NCI-H526 (cell line): ENCODE results near the gene PSPC1.
A peak's percentile ranks its signal among the peaks of the same experiment; 100 is the strongest.
"Not testable (repeated sequence)": the region's sequence is repeated elsewhere in the genome, so short reads cannot be mapped to it uniquely, and the experiment has no call there.

Source experiments
- DNase-seq, 2 experiments: peaks; one replicate each; lab custom pipeline; 2025; lab: John Stamatoyannopoulos, UW

Gene PSPC1

DNA sequence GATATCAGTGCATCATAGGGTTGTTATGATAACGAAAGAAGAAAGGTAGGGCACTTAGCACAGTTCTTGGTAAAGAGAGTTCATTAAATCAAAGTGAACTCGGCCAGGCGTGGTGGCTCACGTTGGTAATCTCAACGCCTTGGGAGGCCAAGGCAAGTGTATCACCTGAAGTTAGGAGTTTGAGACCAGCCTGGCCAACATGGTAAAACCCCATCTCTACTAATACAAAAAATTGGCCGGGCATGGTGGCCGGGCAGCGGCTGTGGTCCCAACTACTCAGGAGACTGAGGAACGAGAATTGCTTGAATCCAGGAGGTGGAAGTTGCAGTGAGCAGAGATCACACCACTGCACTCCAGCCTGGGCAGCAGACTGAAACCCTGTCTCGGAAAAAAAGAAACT lies 19.1 kb downstream of the PSPC1 start:
- DNase-seq, result no peak

DNA sequence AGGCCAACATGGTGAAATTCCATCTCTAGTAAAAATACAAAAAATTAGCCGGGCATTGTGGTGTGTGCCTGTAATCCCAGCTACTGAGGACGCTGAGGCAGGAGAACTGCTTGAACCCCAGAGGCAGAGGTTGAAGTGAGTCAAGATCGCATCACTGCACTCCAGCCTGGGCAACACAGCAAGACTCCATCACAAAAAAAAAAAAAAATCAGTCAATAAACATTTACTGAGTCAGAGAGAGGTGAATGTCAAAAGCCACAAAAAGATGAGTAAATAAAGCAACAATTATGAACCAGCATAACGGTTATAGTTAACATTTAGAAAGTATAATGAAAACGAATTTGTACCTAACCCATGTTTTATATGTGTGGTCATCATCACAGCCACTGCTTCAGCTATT lies 23.1 kb downstream of the PSPC1 start:
- no peak for DNase-seq

DNA sequence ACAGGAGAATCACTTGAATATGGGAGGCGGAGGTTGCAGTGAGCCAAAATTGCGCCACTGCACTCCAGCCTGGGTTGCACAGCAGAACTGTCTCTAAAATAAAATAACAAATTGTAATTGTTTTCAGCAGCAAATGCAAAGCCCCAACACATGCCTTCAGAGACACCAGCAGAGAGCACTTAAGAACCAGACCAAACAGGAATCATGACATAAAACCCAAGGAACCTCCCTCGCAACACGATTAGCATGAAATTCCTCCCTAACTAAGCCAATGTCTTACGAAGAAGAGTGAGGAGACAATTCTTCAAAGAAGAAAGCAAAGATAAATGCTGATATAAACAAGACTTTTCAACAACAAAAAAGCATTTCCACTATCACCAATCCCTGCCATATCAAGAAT lies 40.1 kb downstream of the PSPC1 start:
- DNase-seq, result no peak

DNA sequence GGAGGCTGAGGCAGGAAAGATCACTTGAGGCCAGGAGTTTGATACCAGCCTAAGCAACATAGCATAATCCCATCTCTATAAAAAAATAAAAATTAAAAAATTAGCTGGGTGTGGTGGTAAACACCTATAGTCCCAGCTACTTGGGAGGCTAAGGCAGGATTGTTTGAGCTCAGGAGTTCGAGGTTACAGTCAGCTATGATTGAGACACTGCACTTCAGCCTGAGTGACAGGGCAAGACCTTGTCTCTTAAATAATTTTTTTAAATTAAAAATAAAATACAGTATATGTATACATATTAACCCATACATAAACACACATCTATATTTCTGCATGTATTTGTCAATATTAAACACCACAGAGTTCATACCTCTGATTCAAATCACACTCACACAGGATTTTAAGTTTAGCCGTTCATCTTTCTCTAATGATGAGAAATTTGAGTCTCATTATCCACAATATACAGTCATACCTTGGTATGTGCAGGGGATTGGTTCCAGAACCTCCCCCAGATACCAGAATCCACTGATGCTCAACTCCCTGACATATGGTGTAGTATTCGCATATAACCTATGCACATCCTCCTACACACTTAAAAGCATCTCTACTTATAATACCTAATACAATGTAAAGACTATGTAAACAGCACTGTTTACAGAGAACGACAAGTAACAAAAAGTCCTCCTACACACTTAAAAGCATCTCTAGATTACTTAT lies 44.7 kb downstream of the PSPC1 start:
- DNase-seq, result no peak

DNA sequence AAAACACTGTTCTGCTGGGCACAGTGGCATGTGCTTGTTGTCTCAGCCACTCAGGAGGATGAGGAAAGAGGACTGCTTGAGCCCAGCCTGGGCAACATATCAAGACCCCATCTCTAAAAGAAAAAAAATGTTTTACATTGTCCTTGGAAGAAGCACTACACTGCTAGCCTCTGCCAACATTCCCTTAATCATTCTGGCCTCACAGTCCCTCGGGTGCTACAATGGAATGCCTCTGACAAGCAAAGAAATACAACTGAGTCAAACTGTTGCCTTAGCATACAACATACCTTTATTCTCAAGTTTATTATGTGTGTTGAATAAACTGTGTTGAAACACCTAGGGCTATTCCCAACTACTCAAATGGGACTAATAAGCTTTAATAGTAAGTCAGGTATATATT lies 56.1 kb downstream of the PSPC1 start:
- no peak for DNase-seq

DNA sequence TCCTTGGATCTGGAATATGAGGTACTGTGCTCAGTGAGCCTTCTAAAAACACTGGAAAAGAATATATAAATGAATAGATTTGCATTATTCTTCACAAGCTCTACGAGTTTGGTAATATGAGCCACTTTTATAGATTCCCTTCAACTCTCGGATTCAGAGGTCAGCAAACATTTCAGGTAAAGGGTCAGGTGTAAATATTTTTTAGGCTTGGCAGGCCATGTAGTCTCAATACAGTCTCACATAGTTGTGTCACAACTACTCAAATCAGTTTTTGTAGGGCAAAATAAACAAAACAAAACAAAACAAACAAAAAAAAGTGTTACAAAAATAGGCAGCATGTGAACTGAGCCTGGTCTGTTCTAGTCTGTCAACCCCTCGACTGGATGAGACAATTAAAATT lies 57.4 kb downstream of the PSPC1 start:
- DNase-seq, result no peak

DNA sequence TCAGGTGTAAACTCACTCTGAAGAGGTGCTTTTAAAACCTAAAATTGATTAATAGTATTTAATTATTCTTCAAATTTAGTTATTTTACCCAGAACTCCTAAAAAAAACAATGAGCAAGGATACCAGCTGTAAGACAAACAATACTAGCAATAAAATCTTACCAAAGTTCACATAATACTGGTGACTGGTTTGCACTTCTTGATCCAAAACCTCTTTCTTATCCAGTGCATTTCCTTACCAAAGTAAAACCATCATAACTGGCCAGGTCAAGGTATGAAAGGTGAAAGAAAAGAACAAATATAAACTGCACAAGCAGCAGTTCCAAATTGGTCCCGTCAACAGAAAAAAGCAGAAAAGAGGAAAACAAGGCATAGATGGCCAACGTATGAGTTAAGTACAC lies 62.7 kb downstream of the PSPC1 start:
- DNase-seq, result no peak

DNA sequence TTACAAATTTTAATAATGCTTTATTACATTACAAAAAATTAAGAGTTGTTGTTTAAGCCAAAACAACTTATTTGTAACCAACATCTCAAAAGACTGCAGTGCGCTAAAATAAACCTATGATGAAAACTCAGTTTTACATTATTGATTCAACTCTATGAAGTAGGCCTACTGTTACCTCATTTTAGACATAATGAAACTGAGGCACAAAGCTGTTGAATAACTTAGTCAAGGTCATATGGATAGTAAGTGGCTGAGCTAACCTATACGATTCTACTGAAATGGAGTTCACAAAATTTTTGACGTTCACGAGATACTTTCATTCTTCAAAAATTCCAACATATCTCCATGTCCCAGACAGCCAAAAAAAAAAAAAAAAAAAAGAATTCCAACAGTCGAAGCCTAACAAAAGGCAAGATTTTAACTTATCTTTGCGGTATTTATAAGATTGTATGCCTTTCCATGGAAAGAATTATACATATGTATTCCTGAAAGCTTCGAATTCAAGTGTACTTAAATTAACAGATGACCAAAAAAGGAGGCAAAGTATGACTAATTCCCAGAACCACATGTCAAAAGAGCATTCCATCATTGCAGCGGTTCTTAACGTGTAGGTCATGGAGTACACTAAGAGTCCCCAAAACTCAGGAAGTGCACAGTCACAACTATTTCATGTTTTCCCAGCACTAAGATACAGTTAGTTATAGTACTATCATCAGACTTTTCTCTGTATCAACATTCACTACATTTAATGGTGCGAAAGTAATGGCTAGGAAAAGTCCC lies 69.4 kb downstream of the PSPC1 start:
- no peak for DNase-seq

DNA sequence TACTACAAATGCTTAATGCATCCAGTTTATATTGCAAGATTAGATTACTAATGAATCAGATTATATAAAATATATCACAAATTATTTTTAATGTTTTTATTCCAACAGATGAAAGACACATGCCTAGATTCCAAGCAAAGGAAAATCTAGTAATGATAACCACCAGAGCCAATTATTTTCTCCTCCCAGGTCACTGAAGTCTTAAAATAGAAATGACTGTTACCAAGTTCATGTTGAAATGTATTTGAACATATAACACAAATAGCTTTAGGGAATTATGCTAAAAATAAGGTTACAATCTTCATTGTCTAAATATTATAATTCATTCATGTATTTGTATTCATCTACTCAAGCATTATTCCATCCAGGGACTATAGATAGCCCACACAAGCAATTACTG lies 73.0 kb downstream of the PSPC1 start:
- not testable (repeated sequence) for DNase-seq

DNA sequence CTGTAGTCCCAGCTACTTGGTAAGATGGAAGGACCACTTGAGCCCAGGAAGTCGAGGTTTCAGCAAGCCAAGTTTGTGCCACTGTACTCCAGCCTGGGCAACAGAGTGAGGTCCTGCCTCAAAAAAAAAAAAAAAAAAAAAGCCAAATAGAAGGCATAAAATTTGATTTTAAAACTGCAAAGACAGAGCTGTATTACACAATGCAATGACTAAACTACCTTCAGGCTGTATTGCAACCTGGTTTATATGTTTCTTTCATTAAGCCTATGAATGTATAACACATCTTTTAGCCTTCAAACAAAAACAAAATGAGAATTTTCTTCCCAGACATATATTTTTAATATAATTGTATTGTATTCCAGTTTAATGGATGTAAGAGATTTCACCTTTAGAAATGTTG lies 73.7 kb downstream of the PSPC1 start:
- DNase-seq, result not testable (repeated sequence)

DNA sequence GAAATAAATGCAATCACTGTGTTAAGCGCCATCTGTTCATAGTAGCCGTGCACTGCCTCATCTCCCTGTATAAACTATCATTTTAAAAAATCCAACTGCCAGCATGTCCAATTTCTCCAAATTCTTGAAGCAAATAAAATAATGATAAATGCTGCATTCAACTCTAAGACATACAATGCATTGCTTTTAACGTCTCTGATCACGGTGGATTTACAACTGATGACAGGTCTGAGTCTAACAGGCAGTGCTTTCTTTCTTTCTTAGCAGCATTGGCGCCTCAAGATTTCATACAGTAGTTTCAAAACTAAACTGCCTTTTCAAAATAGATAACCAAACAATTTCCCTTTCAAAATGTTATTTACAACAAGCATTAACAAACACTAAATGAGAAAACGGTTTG lies 78.5 kb downstream of the PSPC1 start:
- DNase-seq, result not testable (repeated sequence)

DNA sequence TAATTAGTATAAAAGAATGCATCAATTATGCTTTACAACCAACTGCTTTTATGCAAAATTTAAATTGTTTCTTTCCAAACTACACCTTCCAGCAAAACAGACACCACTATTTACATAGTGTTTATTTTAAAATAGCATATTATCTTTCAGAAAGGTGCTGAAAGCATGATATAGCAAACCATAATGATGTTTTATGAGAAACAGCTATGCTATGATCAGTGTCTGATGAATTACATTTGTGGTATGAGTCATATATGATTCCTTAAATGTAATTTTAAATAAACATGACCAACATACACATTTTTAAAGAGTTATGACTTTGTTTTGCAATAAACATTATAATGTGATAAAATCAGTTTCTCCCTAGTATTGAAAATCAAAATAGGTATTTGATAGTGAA lies 81.1 kb downstream of the PSPC1 start:
- peak in 1 of 2 experiments; percentile 10 for DNase-seq

DNA sequence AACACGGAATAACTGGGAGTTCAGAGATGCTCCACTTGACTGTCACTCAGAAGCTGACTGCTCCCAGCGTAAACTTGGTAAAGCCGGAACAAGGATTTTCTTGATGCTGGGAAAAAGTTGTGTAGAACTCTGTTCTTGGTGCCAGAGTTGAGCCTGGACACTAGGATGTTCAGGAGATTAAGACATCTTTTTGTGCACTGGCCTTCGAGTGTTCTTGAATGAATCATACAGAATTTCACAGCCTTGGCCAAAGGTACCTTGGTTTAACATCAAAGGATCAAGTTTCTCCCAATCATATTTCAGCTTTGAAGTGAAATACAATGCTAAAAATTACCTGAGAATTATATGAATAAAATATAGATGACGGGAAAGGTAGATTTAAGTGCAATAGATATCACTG lies 81.8 kb downstream of the PSPC1 start:
- DNase-seq, result not testable (repeated sequence)

DNA sequence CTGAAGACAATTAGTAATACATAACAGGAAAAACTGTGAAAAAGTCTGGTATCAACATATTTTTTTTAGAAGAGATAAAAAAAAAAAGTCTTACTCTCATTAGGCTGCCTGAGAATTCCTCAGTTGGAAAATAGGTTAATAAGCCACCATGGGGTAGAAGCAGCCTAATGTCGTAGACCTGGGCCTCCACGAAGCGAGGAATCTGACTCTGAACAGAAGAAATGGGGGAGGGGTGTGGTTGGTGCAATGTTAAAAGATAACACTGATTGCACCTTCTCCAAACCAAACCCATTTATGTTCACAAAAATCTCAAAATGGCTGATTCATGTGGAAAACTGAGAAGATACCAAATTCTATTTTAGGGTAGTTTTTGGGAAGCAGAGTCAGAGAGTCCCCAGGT lies 86.9 kb downstream of the PSPC1 start:
- DNase-seq, result no peak

DNA sequence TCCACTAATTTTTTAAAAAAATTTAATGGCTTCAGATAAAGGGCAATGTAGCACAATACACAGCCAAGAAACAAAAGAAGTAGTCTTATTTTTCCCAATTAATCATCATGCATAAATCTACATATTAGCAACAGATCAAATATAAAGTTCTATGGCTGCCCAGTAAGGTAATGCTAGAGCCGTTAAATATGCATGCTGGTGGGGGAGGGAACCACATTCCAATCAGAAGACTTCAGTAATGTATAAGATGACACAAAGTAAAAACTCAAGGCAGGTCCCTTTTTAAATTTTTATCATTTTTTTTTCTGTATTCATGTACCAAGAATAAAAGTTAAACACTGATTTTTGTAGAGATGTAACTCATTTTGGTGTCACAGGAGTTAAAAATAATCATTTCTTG lies 87.3 kb downstream of the PSPC1 start:
- no peak for DNase-seq

DNA sequence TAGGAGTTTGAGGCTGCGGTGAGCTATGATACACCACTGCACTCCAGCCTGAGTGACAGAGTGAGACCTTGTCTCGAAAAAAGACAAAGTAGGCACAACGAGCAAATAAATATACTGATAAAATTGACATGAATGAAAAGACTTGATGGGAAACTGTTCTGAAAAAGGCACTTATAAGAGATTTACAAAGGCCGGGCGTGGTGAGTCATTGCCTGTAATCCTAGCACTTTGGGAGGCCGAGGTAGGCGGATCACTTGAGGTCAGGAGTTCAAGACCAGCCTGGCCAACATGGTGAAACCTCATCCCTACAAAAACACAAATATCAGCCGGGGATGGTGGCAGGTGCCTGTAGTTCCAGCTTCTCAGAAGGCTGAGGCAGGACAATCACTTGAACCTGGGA lies 91.3 kb downstream of the PSPC1 start:
- DNase-seq, result not testable (repeated sequence)

DNA sequence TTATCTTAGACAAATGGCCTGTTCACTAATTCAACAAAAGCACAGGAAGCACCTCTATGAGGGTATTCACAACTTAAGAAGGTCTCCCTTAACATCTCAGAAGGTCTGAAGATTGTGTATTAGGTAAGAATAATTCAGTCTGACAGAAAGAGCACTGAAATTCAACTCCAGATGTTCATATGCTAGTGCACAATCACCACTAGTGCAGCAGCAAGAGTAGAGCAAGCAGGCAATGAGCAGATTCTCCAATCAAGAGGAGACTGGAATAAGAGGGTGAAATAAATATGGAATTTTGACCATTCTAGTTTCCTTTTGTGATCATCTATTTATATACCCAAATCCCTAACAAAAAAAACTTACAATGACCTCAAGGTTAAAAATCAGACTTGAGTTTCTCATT lies 97.3 kb downstream of the PSPC1 start:
- no peak for DNase-seq

DNA sequence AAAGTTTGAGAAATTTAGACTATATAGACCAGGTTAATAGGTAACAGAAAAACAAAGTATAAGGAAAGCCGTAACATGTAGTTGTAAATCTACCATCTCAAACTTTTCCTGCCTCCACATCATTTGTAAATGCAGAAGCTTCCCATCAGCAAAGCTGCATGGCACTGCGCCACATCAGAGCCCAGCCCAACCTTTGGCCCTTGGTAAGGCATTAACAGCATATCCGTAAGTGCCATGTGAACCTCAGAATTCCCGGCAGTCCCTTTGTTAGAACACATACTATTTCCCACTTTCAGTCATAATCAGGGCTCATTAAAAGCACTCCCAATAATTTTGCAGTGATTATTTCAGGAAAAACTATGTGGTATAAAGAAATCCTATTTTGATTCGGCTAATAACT lies 97.7 kb downstream of the PSPC1 start:
- no peak for DNase-seq

DNA sequence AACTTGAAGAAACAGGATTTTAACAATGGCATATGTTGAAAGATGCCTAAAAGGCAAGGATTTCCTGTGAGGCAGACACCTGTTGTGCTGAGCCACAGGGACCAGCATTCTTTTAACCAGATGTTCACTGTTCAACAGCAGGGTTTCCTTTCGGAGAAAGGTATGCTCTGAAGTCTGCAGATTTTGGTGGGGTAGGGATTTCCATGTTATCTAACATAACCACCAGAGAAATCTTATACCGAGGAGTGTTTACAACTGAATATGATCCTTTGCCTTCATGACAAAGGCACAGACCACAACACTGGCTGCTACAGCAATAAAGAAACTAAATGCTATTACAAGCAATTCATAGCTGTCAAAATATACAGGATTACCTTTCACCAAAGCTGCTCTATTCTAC lies 101.2 kb downstream of the PSPC1 start:
- no peak for DNase-seq

DNA sequence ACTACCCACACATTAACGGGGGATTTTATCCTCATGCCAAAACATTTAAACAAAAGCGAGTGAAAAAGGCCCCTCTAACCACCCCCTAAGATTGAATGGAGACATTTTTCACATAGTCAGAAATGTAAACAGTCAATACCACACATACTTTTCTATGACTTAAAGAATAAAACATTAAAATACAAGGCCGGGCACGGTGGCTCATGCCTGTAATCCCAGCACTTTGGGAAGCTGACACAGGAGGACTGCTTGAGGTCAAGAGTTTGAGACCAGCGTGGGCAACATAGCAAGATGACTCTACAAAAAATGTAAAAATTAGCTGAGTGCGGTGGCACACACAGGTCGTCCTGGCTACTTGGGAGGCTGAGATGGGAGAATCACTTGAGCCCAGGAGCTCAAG lies 102.0 kb downstream of the PSPC1 start:
- no peak for DNase-seq

DNA sequence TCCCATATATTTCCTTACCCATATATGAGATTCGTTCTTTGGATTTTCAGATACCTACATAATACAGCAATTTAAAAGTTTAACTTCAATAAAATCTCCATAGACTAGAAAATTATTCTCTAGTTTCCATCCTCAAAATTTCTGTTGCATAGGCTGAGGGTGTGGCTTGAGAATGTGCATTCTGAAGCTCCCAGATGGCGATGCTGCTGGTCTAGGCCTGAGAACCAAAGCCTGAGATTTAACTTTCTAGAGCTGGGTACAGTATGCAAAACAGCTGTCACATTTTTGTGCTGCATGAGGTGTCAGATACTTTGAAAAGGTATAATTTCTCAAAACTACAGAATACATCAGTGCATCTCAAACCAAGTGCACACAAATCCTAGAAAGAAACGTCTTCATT lies 106.6 kb downstream of the PSPC1 start:
- DNase-seq, result no peak

DNA sequence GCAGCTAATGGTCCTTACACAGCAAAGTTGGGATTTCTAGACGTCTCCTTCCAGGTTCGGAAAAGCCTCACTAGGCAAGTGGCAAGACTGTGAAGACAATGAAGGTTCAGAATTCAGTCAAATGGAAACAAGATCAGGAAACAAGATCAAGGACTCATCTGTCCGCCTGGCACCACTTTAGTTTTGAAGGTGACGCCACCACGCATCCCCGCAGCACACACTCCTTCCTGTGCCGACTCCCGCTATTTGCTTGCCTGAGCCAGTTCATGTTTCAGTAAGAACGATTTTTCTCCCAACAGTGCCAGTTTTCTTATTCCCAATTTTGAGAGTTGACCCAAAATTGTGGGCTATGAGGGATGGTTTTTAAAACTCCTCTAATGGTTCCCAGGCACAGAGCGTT lies 107.8 kb downstream of the PSPC1 start:
- no peak for DNase-seq

DNA sequence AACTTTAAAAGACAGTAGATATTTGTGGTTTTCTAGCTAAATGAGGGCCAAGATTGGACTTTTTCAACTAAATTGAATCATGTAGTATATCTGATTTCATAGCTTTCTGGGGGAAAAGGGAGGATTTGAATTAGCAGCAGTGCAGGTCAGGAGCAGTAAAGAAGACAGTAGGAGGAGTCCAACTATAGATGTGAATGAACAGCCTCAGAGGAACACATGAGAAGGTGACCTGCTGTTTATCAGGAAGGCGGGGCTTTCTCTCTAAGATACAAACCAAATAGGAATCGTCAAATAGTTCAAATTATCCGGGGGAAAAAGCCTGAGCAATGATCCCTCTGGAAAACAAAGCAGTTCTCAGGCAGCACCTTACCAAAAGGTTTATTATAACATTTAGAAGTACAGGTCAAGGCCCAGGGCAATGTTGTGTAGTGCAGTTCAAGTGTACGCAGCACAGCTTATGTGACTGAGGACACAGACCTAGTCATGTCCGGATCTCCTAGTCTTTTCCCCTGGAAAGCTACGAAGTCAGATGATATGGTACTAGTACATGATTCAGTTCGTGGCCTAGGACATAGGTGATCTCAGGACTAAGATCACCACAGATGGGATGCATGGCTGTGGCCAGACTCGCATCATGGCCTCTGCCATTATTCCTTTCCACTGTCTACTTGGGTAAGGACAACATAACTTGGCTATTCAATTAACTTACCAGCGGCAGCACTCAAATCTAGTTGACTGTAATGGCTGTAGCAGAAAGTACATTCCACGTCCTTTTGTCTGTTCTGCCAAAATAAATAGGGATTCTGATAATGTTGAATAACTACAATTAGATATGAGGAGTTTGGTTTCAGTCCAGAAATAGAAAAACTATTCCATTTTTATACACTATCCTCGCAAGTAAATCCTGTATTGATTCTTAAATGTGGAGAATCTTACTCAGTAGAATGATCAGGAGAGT lies 109.0 kb downstream of the PSPC1 start:
- DNase-seq, result no peak
